Measurements from ENCODE around the gene SCGB1C1. TPM values are rescaled to one million over a fixed set of nuclear protein-coding genes. Genes with fewer than 3 reads are reported as not detected.
"Not testable (repeated sequence)": the region's sequence is repeated elsewhere in the genome, so short reads cannot be mapped to it uniquely, and the experiment has no call there.

Gene SCGB1C1
- not detected for total RNA-seq

DNA sequence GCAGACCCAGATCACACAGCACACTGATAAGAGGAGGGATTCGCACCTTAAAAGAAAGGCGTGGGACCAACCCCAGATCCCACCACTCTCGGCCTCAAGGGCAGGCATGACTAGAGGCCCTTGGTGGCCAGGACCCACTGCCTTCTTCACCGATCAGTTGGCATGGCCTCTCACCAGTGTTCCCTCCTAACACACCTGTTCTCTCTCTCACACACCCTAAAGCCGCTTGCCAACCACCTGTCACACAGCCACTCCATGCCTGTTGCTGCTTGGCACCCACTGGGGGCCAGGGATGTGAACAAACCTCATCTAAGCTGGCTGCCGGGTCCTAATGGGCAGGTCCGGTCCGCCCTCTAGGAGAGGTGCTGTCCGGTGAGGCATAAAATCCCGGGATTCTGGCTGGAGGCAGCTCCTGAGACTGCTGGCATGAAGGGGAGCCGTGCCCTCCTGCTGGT is at the start of gene SCGB1C1:
Gene SCGB1C1, plus strand, starts transcription at position 405 of the 455 bp plus-strand sequence. Its CDS starts 22 bp downstream, at position 427.
- not testable (repeated sequence) for H3K9me3 ChIP-seq (ENCODE audit: low read depth, low read length); H3K27me3 ChIP-seq (ENCODE audit: insufficient read depth, low read length); H3K4me1 ChIP-seq (ENCODE audit: insufficient read depth, low read length); H3K4me3 ChIP-seq (ENCODE audit: low read length)

DNA sequence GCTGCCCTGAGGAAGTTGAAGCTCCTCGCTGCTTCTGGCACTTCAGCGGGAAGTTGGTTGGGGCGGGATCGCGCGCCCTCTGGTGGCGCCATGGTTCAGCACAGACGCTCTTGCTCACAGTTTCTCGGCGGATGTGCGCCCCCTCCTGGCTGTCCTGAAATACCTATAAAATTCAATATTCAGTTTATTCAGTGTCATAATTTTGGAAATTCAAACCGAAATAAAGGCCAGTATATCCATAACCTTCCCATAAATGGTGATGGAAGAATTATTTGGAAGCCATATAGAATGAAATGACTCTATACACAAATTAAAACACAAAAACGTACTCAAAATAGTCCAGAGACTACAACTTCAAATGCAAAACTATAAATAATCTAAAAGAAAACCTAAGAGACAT is 12.6 kb upstream of the SCGB1C1 start:
- not testable (repeated sequence) for H3K27me3 ChIP-seq (ENCODE audit: insufficient read depth, low read length); H3K4me3 ChIP-seq (ENCODE audit: low read length); H3K9me3 ChIP-seq (ENCODE audit: low read depth, low read length); H3K4me1 ChIP-seq (ENCODE audit: insufficient read depth, low read length)

DNA sequence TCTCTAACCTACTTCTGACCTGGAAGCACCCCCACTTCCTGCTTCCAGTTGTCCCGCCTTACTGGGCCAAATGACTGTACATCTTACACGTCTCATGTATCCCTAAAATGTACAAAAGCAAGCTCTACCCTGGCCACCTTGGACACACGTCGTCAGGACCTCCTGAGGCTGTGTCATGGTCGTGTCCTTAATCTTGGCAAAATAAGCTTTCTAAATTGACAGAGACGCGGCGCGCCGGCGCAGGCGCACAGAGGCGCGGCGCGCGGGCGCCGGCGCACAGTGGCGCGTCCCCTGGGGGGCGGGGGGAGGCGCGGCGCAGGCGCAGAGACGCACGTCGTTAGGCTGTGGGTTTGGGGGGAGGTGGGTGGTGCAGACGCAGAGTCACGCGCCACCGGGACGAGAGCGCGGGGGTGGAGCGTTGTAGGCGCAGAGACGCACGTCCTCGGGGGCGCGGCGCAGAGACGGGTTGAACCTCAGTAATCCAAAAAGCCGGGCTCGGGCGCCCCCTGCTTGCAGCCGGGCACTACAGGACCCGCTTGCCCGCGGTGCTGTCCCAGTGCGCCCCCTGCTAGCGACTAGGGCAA is 3.6 kb upstream of the SCGB1C1 start:
- H3K4me3 ChIP-seq (ENCODE audit: low read length); H3K9me3 ChIP-seq (ENCODE audit: low read depth, low read length); H3K4me1 ChIP-seq (ENCODE audit: insufficient read depth, low read length); H3K27me3 ChIP-seq (ENCODE audit: insufficient read depth, low read length): not testable (repeated sequence)

DNA sequence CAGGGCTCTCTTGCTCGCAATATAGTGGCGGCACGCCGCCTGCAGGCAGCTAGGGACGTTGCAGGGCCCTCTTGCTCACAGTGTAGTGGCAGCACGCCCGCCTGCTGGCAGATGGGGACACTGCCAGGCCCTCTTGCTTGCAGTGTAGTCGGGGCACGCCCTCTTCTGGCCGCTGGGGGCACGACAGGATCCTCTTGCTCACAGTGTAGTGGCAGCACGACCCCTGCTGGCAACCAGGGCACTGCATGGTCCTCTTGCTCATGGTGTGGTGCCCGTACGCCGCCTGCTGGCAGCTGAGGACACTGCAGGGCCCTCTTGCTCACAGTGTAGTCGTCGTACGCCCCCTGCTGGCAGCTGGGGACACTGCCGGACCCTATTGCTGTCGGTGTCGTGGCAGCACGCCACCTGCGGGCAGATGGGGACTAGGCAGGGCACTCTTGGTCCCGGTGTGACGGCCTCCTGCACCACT is 3.0 kb upstream of the SCGB1C1 start:
- not testable (repeated sequence) for H3K9me3 ChIP-seq (ENCODE audit: low read depth, low read length); H3K4me3 ChIP-seq (ENCODE audit: low read length); H3K4me1 ChIP-seq (ENCODE audit: insufficient read depth, low read length); H3K27me3 ChIP-seq (ENCODE audit: insufficient read depth, low read length)

GRCh38 chr11:190546-190945 is 2.3 kb upstream of the SCGB1C1 start:
- H3K9me3 ChIP-seq (ENCODE audit: low read depth, low read length); H3K27me3 ChIP-seq (ENCODE audit: insufficient read depth, low read length); H3K4me1 ChIP-seq (ENCODE audit: insufficient read depth, low read length); H3K4me3 ChIP-seq (ENCODE audit: low read length): not testable (repeated sequence)

DNA sequence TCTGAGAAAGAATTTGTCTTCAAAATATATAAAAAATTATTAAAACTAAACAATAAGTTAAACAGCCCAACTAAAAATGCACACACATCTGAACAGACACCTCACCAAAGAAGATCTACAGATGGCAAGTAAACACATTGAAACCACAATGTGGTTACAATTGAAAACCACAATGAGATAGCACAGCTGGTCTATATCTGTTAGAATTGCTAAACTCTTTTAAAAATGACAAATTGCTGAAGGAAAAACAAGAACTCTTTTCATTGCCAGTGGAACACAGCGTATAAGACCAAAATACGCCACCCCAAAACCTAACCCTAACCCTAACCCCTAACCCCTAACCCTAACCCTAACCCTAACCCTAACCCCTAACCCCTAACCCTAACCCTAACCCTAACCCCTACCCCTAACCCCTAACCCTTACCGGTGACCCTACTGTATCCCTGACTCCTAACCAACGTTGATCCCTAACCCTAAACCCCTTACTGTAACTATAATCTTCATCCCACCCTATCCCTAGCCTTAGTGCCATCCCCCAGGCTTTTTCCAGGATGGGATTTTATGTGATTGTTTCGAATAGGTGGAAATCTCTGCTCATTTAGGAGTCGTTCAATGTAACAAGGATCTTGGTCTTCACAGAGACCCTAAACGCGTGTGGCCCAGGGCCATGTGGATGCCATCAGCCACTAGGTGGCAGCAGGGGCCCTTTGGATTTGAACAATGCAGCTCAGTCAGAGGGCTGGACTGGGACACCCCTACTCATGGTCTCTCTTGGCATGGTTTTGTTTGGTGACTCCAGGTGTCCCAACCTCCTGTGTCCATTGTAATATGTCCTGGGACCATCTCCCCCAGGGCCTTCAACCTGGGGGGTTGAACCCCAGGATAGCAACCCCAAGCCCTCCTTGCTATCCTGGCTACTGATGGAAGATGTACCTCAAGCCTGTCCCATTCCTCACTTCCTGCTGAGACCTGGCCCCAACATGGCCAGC is 1.1 kb upstream of the SCGB1C1 start:
- H3K9me3 ChIP-seq (ENCODE audit: low read depth, low read length); H3K4me1 ChIP-seq (ENCODE audit: insufficient read depth, low read length); H3K27me3 ChIP-seq (ENCODE audit: insufficient read depth, low read length); H3K4me3 ChIP-seq (ENCODE audit: low read length): not testable (repeated sequence)

GRCh38 chr11:193481-193880 is 603 bp downstream of the SCGB1C1 start:
- not testable (repeated sequence) for H3K9me3 ChIP-seq (ENCODE audit: low read depth, low read length); H3K27me3 ChIP-seq (ENCODE audit: insufficient read depth, low read length); H3K4me1 ChIP-seq (ENCODE audit: insufficient read depth, low read length); H3K4me3 ChIP-seq (ENCODE audit: low read length)

GRCh38 chr11:196786-197731 is 4.2 kb downstream of the SCGB1C1 start:
- H3K9me3 ChIP-seq (ENCODE audit: low read depth, low read length), result no peaks in the 10 kb centered on the region
- no peak overlapping the region for H3K4me3 ChIP-seq (ENCODE audit: low read length)
- peaks cover 8% of the 10 kb centered on the region for H3K4me1 ChIP-seq (ENCODE audit: insufficient read depth, low read length)
- H3K27me3 ChIP-seq (ENCODE audit: insufficient read depth, low read length), result no peaks in the 10 kb centered on the region

- H3K27me3 ChIP-seq (ENCODE audit: insufficient read depth, low read length), result no peaks in the 10 kb centered on the region
- no peak overlapping the region for H3K4me3 ChIP-seq (ENCODE audit: low read length)
- H3K4me1 ChIP-seq (ENCODE audit: insufficient read depth, low read length), result peaks cover 15% of the 10 kb centered on the region
- H3K9me3 ChIP-seq (ENCODE audit: low read depth, low read length), result no peaks in the 10 kb centered on the region
Measured at GRCh38 chr11:197741-198235, 4.9 kb downstream of the SCGB1C1 start.

DNA sequence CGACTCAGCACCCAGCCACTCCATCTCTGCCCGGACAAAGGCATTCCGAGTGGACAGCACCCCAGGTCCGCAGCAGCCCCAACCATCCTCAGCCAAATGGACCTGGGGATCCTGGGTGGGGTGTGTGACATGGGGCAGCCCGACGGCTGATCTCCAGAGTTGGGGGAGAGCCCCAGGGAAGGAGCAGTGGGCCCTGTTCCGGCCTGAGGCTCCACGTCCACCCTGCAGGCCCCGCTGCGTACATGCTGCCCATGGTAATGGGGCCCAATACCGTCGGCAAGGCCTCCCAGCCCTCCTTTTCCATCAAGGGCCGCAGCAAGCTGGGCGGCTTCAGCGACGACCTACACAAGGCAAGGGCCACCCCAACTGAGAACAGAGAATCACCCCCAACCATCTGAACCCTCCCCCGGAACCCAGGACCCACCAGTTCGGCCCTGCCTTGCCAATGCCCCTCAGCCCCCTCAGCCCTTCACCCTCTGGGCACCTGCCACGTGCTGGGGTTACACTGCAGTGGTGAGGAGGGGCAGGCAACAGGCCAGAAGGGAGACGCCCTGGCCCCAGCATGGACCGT is 5.4 kb downstream of the SCGB1C1 start:
- no peaks in the 10 kb centered on the region for H3K9me3 ChIP-seq (ENCODE audit: low read depth, low read length)
- peaks cover 19% of the 10 kb centered on the region for H3K4me1 ChIP-seq (ENCODE audit: insufficient read depth, low read length)
- no peaks in the 10 kb centered on the region for H3K27me3 ChIP-seq (ENCODE audit: insufficient read depth, low read length)
- no peak overlapping the region for H3K4me3 ChIP-seq (ENCODE audit: low read length)

DNA sequence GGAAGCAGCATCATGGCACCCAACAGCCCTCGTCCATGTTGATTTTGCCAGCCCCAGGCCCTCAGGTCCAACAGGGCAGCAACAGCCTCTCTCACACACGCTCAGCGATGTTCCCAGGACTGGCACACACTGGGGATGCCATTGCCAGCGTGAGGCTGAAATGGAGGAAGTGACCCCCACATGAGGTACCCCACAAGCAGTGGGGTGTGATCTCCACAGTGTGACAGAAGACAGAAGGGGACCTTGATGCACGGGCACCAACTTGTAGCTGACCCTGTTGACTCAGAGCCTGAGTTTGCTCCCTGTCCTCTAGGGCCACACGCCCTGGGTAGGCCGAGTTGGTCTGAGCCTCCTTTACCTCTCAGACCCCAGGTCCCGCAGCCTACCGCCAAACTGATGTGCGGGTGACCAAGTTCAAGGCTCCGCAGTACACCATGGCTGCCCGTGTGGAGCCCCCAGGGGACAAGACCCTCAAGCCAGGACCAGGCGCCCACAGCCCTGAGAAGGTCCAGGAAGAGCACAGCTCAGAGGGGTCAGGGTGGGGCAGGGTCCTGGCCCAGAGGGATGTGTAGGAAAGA is 6.2 kb downstream of the SCGB1C1 start:
- Histone ChIP-seq H3K27me3 (ENCODE audit: insufficient read depth, low read length) (no peaks in the 10 kb centered on the region), H3K4me1 (ENCODE audit: insufficient read depth, low read length) (peaks cover 19% of the 10 kb centered on the region), H3K9me3 (ENCODE audit: low read depth, low read length) (no peaks in the 10 kb centered on the region), H3K4me3 (ENCODE audit: low read length) (no peak overlapping the region)

- H3K4me3 ChIP-seq (ENCODE audit: low read length), result no peak overlapping the region
- H3K9me3 ChIP-seq (ENCODE audit: low read depth, low read length), result no peaks in the 10 kb centered on the region
- no peaks in the 10 kb centered on the region for H3K27me3 ChIP-seq (ENCODE audit: insufficient read depth, low read length)
- peaks cover 19% of the 10 kb centered on the region for H3K4me1 ChIP-seq (ENCODE audit: insufficient read depth, low read length)
Measured at GRCh38 chr11:199782-200181, 6.9 kb downstream of the SCGB1C1 start.

DNA sequence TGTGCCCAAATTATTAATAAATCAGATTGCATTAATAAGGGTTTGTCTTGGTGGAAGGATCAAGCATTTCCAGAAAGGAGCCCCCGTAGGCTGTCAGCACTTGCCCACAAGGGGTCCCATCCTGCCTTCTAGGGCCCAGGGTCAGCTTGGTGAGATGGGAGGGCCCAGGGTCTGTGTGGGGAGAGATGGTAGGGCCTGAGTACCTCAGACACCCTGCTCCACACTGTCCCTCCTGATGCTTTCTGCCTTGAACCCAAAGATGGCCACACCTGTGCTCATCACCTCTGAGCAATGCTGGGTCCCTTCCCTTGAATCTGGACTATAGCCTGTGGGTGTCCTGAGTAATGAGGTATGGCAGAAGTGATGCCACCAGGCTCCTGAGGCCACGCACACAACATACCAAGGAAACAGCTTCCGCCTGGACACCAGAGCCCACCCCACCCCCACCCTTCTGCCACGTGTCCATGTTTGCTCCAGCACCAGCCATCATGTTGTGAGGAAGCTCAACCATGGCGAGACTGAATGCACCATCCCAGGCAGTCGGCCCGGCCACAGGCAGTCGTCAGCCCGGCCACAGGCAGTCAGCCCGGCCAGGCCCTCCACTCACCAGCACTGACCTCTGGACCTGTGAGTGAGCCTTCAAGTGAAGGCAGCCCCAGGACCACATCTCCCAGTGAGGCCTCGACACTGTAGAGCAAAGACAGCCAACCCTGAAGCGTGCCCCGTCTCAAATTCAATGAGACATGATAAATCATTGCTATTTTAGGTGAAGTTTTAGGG is 7.5 kb downstream of the SCGB1C1 start:
- H3K4me3 ChIP-seq (ENCODE audit: low read length), result no peak overlapping the region
- peaks cover 24% of the 10 kb centered on the region for H3K4me1 ChIP-seq (ENCODE audit: insufficient read depth, low read length)
- no peaks in the 10 kb centered on the region for H3K9me3 ChIP-seq (ENCODE audit: low read depth, low read length)
- H3K27me3 ChIP-seq (ENCODE audit: insufficient read depth, low read length), result no peaks in the 10 kb centered on the region

Data from mononuclear cell (primary cell).